GM21367 (cell line): ENCODE results near the gene ATAT1.
"Not testable (repeated sequence)": the region's sequence is repeated elsewhere in the genome, so short reads cannot be mapped to it uniquely, and the experiment has no call there.

Source experiments
- ATAC-seq: cut with Tn5 transposase; IDR thresholded peaks from one replicate; pipeline ENCODE4 v1.9.1; 2021; ENCODE audit not compliant: unreplicated experiment

Gene ATAT1

GRCh38 chr6:30647242-30648116, 20.8 kb downstream of the ATAT1 start:
- peak; percentile 50 for ATAC-seq

- no peak for ATAC-seq
Observed at GRCh38 chr6:30651143-30651542, 24.5 kb downstream of the ATAT1 start.

GRCh38 chr6:30654798-30655742, 28.4 kb downstream of the ATAT1 start:
- ATAC-seq = no peak

GRCh38 chr6:30655743-30656094, 29.0 kb downstream of the ATAT1 start:
- ATAC-seq = no peak

GRCh38 chr6:30656513-30656912, 29.8 kb downstream of the ATAT1 start:
- no peak for ATAC-seq

- no peak for ATAC-seq
Observed at GRCh38 chr6:30657454-30657853, 30.8 kb downstream of the ATAT1 start.

GRCh38 chr6:30657922-30658321, 31.2 kb downstream of the ATAT1 start:
- not testable (repeated sequence) for ATAC-seq

GRCh38 chr6:30664994-30665767, 38.5 kb downstream of the ATAT1 start:
- no peak for ATAC-seq

- ATAC-seq = not testable (repeated sequence)
Observed at GRCh38 chr6:30666300-30666699, 39.6 kb downstream of the ATAT1 start.

GRCh38 chr6:30670760-30671527, 44.3 kb downstream of the ATAT1 start:
- ATAC-seq = no peak

- ATAC-seq = peak; percentile 61
Observed at GRCh38 chr6:30672445-30673253, 46.0 kb downstream of the ATAT1 start, which contains the start of gene DHX16. DHX16 (minus strand) TSS chr6:30673006; CDS start chr6:30672841, 165 bp downstream.

- ATAC-seq = no peak
Observed at GRCh38 chr6:30676660-30677285, 50.1 kb downstream of the ATAT1 start.

- ATAC-seq = no peak
Observed at GRCh38 chr6:30678964-30679726, 52.5 kb downstream of the ATAT1 start.

GRCh38 chr6:30679765-30680535, 53.3 kb downstream of the ATAT1 start:
- no peak for ATAC-seq

- ATAC-seq = no peak
Observed at GRCh38 chr6:30681766-30682142, 55.1 kb downstream of the ATAT1 start.

- ATAC-seq = peak; percentile 29
Observed at GRCh38 chr6:30682143-30683117, 55.8 kb downstream of the ATAT1 start.
